Skeletal muscle tissue (tissue), 4 donors: Measurements from ENCODE around the gene SERTAD3. TPM values are rescaled to one million over a fixed set of nuclear protein-coding genes. Genes with fewer than 3 reads are reported as not detected.

Source experiments
- H3K27ac ChIP-seq: one replicate; pipeline ENCODE4 v1.7.0; 2013; ENCODE audit warnings: mild to moderate bottlenecking, low read depth, low read length, inconsistent platforms
- H3K27me3 ChIP-seq, 3 donors: one replicate each; pipeline ENCODE4 v1.7.0; 2013; ENCODE audit warnings: low read length in 3 of 3; ENCODE audit not compliant: control insufficient read depth in 3 of 3, insufficient read depth in 3 of 3
- H3K36me3 ChIP-seq, 3 donors: one replicate each; pipeline ENCODE4 v1.7.0; 2013; ENCODE audit warnings: low read length in 3 of 3; ENCODE audit not compliant: control insufficient read depth in 3 of 3, insufficient read depth in 3 of 3
- H3K4me1 ChIP-seq, 3 donors: one replicate each; pipeline ENCODE4 v1.7.0; 2013; ENCODE audit warnings: low read length in 3 of 3, mild to moderate bottlenecking in 3 of 3; ENCODE audit not compliant: control insufficient read depth in 3 of 3, insufficient read depth in 3 of 3
- H3K4me3 ChIP-seq, 3 donors: one replicate each; pipeline ENCODE4 v1.7.0; 2013; ENCODE audit warnings: low read length in 3 of 3
- H3K9ac ChIP-seq, 3 donors: one replicate each; pipeline ENCODE4 v1.7.0; 2013; ENCODE audit warnings: low read length in 3 of 3, mild to moderate bottlenecking in 3 of 3, moderate library complexity in 2 of 3, low read depth in 1 of 3
- H3K9me3 ChIP-seq, 3 donors: one replicate each; pipeline ENCODE4 v1.7.0; 2013; ENCODE audit warnings: low read length in 3 of 3; ENCODE audit not compliant: control insufficient read depth in 3 of 3
- total RNA-seq: library from RNA; depleted of rRNA; stranded (reverse); fragments of >200 nt; gene quantifications from one replicate; pipeline ENCODE4 v1.2.3, GENCODE V29; 2014
- donor health status: Osteomylitis.

SERTAD3 gene
- total RNA-seq, 1 donor from 2014 or later: 52.2 TPM

DNA sequence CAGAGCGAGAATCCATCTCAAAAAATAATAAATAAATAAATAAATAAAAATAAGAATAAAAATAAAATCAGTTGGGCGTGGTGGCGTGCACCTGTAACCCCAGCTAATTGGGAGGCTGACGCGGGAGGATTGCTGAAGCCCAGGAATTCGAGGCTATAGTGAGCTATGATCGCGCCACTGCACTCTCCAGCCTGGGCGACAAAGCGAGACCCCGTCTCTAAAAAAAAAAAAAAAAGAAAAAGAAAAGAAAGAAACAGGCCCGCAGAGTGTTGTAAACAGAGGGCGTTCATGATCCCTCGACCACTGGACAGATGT lies 23.7 kb downstream of the SERTAD3 start:
- peaks cover 37 to 40% (median 37%) of the 10 kb centered on the region in 3 donors for H3K4me1 ChIP-seq
- peak overlapping the region; percentile 95 to 99 (median 97) for H3K9ac ChIP-seq

DNA sequence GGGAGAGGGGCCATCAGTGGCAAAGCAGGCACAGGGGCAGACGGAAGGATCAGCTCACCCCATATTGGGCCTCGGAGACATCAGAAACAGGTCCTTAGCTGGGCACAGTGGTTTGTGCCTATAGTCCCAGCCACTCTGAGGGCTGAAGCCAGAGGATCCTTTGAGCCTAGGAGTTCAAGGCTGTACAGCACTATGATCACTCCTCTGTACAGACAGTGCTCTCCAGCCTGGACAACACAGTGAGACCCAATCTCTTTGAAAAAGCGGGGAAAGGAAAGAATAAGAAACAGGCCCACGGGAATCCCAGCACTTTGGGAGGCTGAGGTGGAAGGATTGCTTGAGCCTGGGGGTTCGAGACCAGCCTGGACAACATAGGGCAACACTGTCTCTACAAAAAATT lies 24.4 kb downstream of the SERTAD3 start:
- H3K36me3 ChIP-seq: peaks cover 11 to 13% (median 11%) of the 10 kb centered on the region in 3 donors
- H3K27me3 ChIP-seq: no peaks in the 10 kb centered on the region
- no peak overlapping the region for H3K9ac ChIP-seq
- no peaks in the 10 kb centered on the region for H3K9me3 ChIP-seq
- no peak overlapping the region for H3K4me3 ChIP-seq
- H3K27ac ChIP-seq: peak overlapping the region; percentile 37
- H3K4me1 ChIP-seq: peaks cover 37 to 41% (median 39%) of the 10 kb centered on the region in 3 donors

More for the DNA sequence above, 23.7 kb downstream of the SERTAD3 start:
- Histone ChIP-seq H3K4me3 (peak overlapping the region in 2 of 3 donors; percentile 83), H3K27me3 (no peaks in the 10 kb centered on the region), H3K36me3 (peaks cover 11 to 13% (median 11%) of the 10 kb centered on the region in 3 donors), H3K9me3 (no peaks in the 10 kb centered on the region), H3K27ac (peak overlapping the region; percentile 99)

DNA sequence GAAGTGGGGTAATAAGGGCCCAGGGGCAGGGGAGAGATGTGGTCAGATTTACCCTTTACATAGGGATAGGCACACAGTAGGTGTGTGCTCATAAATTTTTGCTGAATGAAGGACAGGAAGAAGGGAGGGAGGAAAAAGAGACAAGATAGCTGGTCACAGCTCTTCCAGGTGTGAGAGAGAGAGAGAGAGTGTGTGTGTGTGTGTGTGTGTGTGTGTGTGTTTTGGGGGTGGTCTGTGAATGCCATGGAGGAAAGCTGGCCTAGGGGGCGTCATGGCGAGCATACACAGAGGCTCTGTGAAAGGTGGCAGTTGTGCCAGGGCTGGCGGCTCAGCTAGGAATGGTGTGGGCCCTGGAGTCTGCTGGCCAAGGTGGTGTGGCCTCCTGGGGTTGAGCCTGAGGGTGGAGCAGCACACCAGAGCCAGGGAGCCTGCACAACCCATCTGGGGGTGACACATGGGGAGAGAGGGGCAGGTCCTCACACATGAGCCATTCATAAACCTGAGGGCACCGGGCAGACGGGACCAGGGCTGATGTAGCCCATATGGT lies 25.0 kb downstream of the SERTAD3 start:
- peak overlapping the region in 1 of 3 donors; percentile 33 for H3K9ac ChIP-seq
- no peak overlapping the region for H3K27ac ChIP-seq
- H3K4me1 ChIP-seq: peaks cover 38 to 43% (median 39%) of the 10 kb centered on the region in 3 donors
- peaks cover 11 to 13% (median 11%) of the 10 kb centered on the region in 3 donors for H3K36me3 ChIP-seq
- H3K9me3 ChIP-seq: no peaks in the 10 kb centered on the region
- no peaks in the 10 kb centered on the region for H3K27me3 ChIP-seq
- no peak overlapping the region for H3K4me3 ChIP-seq

DNA sequence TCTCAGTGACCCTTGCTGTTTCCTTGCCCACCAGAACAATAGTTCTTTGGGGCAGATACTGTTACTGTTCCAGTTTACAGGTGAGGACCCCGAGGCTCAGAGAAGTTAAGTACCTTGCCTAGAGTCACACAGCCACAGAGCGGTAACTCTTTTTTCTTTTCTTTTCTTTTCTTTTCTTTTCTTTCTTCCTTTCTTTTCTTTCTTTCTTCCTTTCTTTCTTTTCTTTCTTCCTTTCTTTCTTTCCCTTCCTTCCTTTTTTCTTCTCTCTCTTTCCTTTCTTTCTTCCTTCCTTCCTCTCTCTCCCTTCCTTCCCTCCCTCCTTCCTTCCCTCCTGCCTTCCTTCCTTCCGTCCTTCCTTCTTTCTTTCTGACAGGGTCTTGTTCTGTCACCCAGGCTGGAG lies 26.1 kb downstream of the SERTAD3 start:
- peaks cover 7 to 10% (median 8%) of the 10 kb centered on the region in 3 donors for H3K36me3 ChIP-seq
- no peak overlapping the region for H3K4me3 ChIP-seq
- H3K4me1 ChIP-seq: peaks cover 37 to 45% (median 37%) of the 10 kb centered on the region in 3 donors
- H3K9ac ChIP-seq: peak overlapping the region; percentile 3 to 72 (median 62)
- H3K27ac ChIP-seq: peak overlapping the region; percentile 87
- H3K27me3 ChIP-seq: no peaks in the 10 kb centered on the region
- H3K9me3 ChIP-seq: no peaks in the 10 kb centered on the region

DNA sequence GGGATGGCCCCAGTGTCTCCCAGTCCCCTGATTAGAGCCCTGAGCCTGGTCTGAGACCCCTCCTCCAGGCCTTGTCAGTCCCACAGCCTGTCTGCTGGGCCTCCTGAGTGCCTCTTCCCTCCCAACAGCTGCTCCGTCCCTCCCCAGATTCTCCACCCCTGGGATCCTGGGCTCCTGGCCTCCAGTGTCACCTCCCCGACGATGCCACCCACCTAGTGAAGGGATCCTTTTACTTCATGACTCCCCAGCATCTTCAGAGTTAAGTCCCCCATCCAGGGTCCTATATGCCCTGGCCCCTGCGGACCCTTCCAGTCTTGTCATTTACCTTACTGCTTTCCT lies 26.5 kb downstream of the SERTAD3 start:
- H3K4me3 ChIP-seq: peak overlapping the region in 1 of 3 donors; percentile 14
- no peaks in the 10 kb centered on the region for H3K9me3 ChIP-seq
- peak overlapping the region; percentile 87 for H3K27ac ChIP-seq
- H3K36me3 ChIP-seq: peaks cover 3 to 6% (median 3%) of the 10 kb centered on the region in 3 donors
- peak overlapping the region; percentile 3 to 72 (median 62) for H3K9ac ChIP-seq
- H3K27me3 ChIP-seq: no peaks in the 10 kb centered on the region
- H3K4me1 ChIP-seq: peaks cover 33 to 43% (median 33%) of the 10 kb centered on the region in 3 donors

DNA sequence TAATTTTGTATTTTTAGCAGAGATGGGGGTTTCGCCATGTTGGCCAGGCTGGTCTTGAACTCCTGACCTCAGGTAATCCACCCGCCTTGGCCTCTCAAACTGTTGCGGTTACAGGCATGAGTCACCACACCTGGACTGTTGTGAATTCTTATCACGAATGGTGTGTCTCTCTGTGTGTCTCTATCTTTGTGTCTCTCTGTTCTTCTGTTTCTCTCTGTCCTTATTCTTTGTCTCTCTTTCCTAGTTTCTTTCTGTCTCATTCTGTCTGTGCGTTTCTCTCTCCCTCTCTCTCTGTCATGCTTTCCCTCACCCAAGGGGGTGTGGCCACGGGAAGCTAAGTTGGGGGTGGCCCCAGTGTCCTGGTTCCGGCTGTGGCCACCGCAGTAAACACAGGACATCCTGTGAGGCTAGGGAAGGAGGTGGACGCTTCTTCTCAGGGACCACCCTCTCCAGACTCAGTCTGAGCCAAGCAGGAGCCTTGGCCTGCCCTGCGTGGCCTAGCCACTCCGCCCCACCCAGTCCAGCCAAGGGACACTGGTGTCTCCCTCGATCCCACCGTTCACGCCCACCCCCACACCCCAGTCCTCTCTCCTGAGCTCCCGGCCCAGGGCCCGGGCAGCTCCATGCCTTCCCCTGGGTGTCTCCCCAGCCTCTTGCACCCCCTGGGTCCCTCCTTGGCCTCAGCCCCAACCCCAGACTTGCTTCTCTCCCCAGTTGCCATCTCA lies 27.1 kb downstream of the SERTAD3 start:
- Histone ChIP-seq H3K36me3 (peaks cover 0 to under 1% (median 0%) of the 10 kb centered on the region in 3 donors), H3K9ac (peak overlapping the region; percentile 3 to 72 (median 62)), H3K27ac (peak overlapping the region; percentile 87), H3K4me3 (peak overlapping the region in 1 of 3 donors; percentile 14), H3K9me3 (no peaks in the 10 kb centered on the region), H3K4me1 (peaks cover 32 to 43% (median 33%) of the 10 kb centered on the region in 3 donors), H3K27me3 (no peaks in the 10 kb centered on the region)

DNA sequence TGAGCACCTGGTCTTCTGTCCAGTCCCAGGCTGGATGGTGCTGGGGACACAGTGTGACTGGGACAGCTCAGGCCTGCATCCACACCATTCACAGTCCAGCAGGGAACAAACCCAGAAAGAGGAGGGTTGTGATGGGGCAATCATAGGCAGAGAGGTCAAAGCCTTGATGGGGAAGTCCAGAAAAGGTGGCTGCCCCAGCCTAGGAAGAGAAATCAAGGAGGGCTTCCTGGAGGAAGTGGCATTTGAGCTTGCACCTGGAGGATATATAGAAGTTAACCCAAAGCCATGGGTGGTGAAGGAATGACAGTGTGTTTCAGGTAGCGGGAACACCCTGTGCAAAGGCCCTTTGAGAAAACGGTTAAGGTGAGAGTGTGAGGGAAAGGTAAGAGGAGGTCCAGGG lies 28.4 kb downstream of the SERTAD3 start:
- H3K27me3 ChIP-seq: no peaks in the 10 kb centered on the region
- no peak overlapping the region for H3K4me3 ChIP-seq
- no peak overlapping the region for H3K27ac ChIP-seq
- no peaks in the 10 kb centered on the region for H3K36me3 ChIP-seq
- H3K9ac ChIP-seq: no peak overlapping the region
- peaks cover 37 to 53% (median 38%) of the 10 kb centered on the region in 3 donors for H3K4me1 ChIP-seq
- H3K9me3 ChIP-seq: no peaks in the 10 kb centered on the region

DNA sequence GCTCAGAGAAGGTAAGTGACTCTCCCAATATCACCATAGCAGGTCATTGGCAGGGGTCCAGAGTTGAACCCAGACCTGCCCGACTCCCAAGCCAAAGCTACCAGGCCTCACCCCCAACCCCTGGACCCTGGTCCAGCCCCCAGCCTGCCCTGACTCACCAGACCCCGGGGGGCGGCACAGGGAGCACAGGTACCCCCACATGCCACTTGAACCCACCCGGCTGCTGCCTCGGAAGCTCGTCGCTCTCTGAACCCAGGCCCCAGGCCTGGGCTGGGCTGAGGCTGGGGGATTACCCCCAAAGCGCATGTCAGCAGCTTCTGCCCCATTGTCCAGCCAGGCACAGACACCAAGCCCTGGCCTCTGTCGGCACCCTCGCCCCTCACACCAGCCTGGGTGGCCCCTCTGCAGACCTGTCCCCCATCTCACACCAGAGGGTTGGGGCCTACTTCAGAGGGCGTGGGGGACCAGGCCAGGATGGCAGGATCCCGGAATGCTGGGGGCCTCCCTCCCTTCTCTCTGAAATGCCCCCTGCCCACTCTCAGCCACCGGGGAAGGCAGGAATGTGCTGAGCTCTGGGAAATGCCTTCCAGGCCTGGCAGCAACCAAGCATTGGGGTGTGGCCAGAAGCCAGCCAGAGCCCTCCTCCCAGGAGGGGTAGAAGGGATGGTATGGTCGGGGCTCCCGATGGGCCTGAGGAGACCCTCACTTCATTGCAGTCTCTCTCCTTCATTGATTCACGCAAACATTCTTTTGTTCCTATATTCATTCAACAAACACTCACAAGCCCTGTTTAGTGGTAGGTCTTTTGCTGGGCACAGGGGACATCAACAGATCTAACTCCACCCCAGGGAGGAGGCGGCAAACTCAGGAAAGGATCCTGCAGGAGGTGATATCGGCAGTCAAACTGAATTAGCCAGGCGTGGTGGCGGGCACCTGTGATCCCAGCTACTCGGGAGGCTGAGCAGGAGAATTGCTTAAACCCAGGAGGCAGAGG lies 29.3 kb downstream of the SERTAD3 start:
- Histone ChIP-seq H3K9me3 (no peaks in the 10 kb centered on the region), H3K4me1 (peaks cover 40 to 58% (median 41%) of the 10 kb centered on the region in 3 donors), H3K4me3 (no peak overlapping the region), H3K27ac (peak overlapping the region; percentile 25), H3K9ac (peak overlapping the region in 2 of 3 donors; percentile 25 to 65), H3K36me3 (no peaks in the 10 kb centered on the region), H3K27me3 (no peaks in the 10 kb centered on the region)

DNA sequence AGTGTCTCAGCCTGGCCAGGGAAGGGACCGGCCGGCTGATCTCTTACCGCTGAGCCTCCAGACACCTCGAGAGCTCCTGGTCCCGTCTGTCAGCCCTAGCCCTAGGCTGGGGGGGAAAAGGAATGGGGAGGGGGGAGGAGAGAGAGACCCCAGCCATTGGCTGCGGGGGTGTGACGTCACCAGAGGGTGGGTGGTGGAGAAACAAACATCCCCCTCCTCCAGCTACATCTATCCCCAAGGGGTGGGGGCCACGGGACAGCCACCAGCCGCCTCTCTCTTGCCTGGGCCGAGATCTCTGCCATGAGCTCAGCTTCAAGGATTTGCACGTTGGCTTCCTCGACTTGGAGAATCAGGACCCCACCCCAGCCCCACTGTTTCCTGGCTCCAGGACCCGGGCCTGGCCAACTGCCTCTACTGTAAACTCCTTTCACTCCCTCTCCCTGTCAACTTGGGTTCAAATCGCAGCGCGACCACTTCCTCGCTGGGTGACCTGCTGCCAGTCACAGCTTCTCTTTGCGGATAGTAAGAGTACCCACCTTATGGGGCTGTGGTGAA lies 30.8 kb downstream of the SERTAD3 start, which contains the start of gene PRX:
Gene PRX, minus strand, starts transcription at position 88 of the 555 bp plus-strand sequence. CDS start 5,446 bp downstream, outside the sequence.
- Histone ChIP-seq H3K27me3 (no peaks in the 10 kb centered on the region), H3K9me3 (no peaks in the 10 kb centered on the region), H3K27ac (peak within 1 kb of the TSS; percentile 95), H3K4me3 (peak within 1 kb of the TSS in 1 of 3 donors; percentile 45), H3K4me1 (peaks cover 40 to 60% (median 41%) of the 10 kb centered on the region in 3 donors), H3K36me3 (no peaks in the 10 kb centered on the region), H3K9ac (peak within 1 kb of the TSS; percentile 61 to 85 (median 83))
